CD1c-positive myeloid dendritic cell (primary cell): ENCODE results near the gene TUBGCP3.

Source experiments
- DNase-seq: peaks from one replicate; pipeline ENCODE4 v3.0.0-alpha.2; 2016; ENCODE audit errors: extremely low spot score

Gene TUBGCP3

DNA sequence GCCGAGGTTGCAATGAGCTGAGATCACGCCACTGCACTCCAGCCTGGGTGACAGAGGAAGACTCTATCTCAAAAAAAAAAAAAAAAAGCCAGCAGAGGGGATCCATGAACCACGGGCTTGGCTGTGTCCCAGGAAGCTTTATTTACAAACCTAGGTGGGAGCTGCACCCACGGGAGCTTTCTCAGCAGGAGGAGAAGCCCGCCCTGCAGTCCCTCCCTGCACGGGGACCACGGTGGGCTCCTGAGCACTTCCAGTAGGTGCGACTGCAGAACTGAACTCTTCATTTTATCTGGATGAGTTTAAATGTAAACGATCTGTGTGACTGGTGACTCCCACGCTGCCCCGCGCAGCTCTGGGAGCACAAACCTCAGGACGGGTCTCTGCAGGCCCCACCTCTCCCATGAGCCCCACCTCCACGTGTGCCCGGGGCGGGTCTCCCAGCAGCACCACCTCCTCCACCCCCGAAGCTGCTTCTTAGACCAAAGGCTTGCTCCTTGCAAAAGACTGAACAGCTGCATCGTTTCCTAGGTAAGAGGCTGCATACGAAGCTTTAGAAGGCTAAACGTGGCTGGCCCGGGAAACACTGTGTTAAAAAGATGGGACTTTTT, 145.4 kb downstream of the TUBGCP3 start:
- no peak for DNase-seq

DNA sequence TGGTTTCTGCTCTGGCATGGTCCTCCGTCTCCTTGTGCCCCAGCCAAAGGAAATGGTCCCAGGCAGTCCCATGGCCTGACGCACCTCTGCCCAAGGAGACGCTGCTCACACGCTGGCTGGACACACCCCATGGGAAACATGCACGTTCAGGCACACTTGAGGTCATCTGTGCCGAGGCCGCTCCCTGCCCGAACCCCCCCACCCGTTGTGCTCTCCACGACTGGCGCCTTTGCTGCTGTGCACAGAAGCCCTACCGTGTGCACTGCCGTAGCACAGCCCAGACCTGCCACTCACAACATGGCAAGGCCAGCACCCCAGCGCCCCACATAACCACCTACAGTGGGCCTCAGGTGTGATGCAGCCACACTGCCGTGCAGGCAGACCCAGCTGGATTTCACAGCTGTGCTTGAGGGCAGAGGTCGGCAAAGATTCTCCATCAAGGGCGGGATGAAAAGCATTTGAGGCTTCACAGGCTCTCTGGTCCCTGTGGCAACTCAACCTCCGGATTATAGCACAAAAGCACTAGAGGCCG, 146.1 kb downstream of the TUBGCP3 start:
- DNase-seq, result no peak

DNA sequence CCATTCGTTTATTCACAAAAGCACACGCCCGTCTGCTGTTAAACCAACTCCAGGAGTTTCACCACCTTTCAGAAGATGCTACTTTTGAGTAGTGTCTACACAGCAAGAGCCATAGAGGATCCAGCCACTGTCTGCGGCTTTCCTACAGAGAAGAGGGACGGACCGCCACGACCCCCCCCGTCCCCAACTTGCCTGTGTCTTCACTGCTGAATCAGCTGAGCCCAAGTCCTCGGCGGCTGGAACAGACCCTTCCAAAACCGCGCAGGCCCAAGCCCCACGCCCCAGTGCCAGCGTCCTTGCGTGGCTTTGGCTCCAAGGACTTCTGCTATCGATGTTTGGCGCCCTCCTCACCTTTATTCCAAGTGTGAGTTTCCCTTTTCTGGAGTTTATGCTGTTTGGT, 146.7 kb downstream of the TUBGCP3 start:
- no peak for DNase-seq

DNA sequence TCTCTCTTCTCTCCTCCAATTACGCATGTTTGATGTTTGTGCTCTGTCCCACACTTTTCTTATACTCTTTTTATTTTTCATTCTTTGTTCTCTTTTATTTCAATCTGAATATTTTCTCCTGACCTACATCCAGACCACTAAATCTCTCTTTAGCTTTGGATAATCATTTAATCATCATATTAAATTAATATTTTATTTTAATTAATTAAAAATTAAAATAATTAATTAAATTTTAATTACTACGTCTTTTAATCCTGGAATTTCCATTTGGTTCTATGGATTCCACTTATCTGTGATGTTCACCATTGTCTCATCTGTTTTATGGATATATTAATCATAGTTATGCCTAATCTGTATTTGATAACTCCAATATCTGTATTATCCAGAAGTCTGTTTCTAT, 149.4 kb downstream of the TUBGCP3 start:
- no peak for DNase-seq

DNA sequence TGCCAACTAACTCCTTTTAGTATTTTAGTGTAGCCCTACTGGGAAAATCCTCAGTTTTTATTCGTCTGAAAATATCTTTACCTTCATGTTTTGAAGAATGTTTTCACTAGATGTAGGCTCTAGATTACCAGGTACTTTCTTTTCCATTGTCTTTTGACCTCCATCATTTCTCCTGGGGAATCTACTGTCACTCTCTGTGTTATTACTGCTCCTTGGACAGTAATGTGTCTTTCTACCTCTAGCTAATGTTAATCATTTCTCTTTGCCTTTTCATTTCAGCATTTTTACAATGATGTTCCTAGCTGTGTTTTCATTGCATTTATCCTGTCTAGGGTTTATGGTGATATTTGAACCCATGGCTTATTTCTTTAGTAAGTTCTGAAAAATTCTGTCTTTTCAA, 149.9 kb downstream of the TUBGCP3 start:
- DNase-seq, result no peak

DNA sequence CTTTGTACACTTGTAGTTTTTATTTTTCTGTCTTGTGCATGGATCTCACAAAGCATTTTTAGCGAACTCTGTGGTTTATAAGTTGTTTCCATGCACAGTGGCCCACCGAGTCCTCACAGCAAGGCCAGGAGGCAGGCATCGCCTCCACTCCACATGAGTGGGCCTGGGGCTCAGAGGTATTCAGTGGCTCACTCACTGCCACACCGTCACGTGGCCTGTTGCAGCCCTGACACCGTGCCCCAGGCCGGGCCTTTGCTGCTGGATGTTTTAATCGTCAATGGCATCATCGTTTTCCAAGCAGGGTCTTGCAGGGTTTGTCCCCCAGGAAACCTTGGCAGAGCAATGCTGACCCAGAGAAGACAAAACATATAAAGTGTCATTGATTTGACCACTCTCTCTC, 152.0 kb downstream of the TUBGCP3 start:
- no peak for DNase-seq
